ENCODE data around the gene HIF3A. TPM values are rescaled to one million over a fixed set of nuclear protein-coding genes. Genes with fewer than 3 reads are reported as not detected.

The HIF3A gene
- total RNA-seq, 4 donors from 2014 or later, result 3.8 to 52.8 (median 6.2) TPM

DNA sequence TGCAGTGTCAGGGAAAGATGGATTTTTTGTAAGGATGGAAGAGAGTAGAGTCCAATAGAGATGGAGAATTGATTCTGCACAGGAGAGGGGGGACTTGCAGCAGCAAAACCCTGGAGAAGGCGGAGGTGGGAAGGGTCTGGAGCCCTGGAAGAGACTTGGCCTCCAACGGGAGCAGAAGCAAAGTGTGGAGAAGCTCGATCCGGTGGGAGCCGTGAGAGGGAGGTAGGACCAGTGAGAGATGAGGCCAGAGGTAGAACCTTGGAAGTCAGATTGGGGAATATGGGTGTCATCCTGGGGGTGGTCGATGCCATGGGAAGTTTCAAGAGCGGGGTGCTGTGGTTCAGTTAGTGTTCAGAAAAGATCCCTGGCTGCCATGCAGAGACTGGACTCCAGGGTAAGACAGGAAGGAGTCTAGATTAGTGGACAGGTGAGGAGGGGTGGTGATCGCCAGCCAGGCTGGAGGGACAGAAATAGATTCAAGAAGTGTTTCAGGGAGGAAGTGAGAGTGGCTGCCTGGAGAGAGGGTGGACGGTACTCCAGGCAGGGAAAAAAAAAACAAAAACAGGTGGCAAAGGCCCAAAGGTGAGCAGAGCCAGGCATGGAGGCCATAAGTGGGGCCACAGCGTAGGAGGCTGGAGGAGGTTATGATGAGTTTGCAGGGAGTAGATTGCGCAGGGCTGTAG is 52.6 kb downstream of the HIF3A start:
- H3K36me3 ChIP-seq, result peaks cover 3 to 18% (median 8%) of the 10 kb centered on the region in 3 donors
- no peaks in the 10 kb centered on the region for H3K27me3 ChIP-seq
- intact Hi-C loops (cut with DNase I), result no loop called here

GRCh38 chr19:46350029-46350757 is 53.4 kb downstream of the HIF3A start:
- TF ChIP-seq, protein P1, sequence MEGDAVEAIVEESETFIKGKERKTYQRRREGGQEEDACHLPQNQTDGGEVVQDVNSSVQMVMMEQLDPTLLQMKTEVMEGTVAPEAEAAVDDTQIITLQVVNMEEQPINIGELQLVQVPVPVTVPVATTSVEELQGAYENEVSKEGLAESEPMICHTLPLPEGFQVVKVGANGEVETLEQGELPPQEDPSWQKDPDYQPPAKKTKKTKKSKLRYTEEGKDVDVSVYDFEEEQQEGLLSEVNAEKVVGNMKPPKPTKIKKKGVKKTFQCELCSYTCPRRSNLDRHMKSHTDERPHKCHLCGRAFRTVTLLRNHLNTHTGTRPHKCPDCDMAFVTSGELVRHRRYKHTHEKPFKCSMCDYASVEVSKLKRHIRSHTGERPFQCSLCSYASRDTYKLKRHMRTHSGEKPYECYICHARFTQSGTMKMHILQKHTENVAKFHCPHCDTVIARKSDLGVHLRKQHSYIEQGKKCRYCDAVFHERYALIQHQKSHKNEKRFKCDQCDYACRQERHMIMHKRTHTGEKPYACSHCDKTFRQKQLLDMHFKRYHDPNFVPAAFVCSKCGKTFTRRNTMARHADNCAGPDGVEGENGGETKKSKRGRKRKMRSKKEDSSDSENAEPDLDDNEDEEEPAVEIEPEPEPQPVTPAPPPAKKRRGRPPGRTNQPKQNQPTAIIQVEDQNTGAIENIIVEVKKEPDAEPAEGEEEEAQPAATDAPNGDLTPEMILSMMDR (IDR thresholded peaks at IDR 0.05), result no peak
- TF ChIP-seq POLR2A (IDR thresholded peaks at IDR 0.05), result no peak
- no peaks in the 10 kb centered on the region for H3K9me3 ChIP-seq
- WGBS, 2 donors, result 14 to 16% methylated on average over 5 to 7 of the region's 8 CpGs
- intact Hi-C loops (cut with DNase I), result no loop called here
- H3K27ac ChIP-seq, result peak overlapping the region; percentile 68 to 84 (median 76)
- peaks cover 36 to 81% (median 53%) of the 10 kb centered on the region in 3 donors for H3K4me1 ChIP-seq
- peak overlapping the region in 2 of 4 donors; percentile 5 to 40 for H3K4me3 ChIP-seq
- H3K27me3 ChIP-seq, result no peaks in the 10 kb centered on the region
- peaks cover 11 to 25% (median 13%) of the 10 kb centered on the region in 3 donors for H3K36me3 ChIP-seq
- no peak for DNase-seq

More for the DNA sequence above, 52.6 kb downstream of the HIF3A start:
- Histone ChIP-seq H3K27ac (peak overlapping the region; percentile 68 to 84 (median 76)), H3K4me3 (peak overlapping the region in 1 of 4 donors; percentile 40), H3K9me3 (no peaks in the 10 kb centered on the region), H3K4me1 (peaks cover 36 to 77% (median 53%) of the 10 kb centered on the region in 3 donors)
- TF ChIP-seq, protein P1 (IDR thresholded peaks at IDR 0.05), result no peak
- DNase-seq, result no peak
- 75 to 77% methylated on average over 11 of the region's 11 CpGs for WGBS, 2 donors

- no peaks in the 10 kb centered on the region for H3K9me3 ChIP-seq
- no peaks in the 10 kb centered on the region for H3K27me3 ChIP-seq
- peaks cover 13 to 31% (median 14%) of the 10 kb centered on the region in 3 donors for H3K36me3 ChIP-seq
- TF ChIP-seq POLR2A (IDR thresholded peaks at IDR 0.05), result no peak
- TF ChIP-seq, protein P1 (IDR thresholded peaks at IDR 0.05), result no peak
- DNase-seq, result no peak
- 12 to 17% methylated on average over 4 to 6 of the region's 8 CpGs for WGBS, 2 donors
- H3K4me1 ChIP-seq, result peaks cover 36 to 87% (median 53%) of the 10 kb centered on the region in 3 donors
- peak overlapping the region in 2 of 4 donors; percentile 0 to 40 for H3K4me3 ChIP-seq
- peak overlapping the region; percentile 68 to 84 (median 76) for H3K27ac ChIP-seq
- intact Hi-C loops (cut with DNase I), result no loop called here
These were observed 53.9 kb downstream of the HIF3A start for GRCh38 chr19:46350758-46351159.

GRCh38 chr19:46351241-46352041 is 54.6 kb downstream of the HIF3A start:
- 12 to 21% methylated on average over 11 of the region's 18 CpGs for WGBS, 2 donors
- peak overlapping the region in 3 of 4 donors; percentile 0 to 40 (median 1) for H3K4me3 ChIP-seq
- TF ChIP-seq, protein P1 (IDR thresholded peaks at IDR 0.05), result no peak
- no peak for TF ChIP-seq POLR2A (IDR thresholded peaks at IDR 0.05)
- DNase-seq, result no peak
- peaks cover 14 to 38% (median 19%) of the 10 kb centered on the region in 3 donors for H3K36me3 ChIP-seq
- peak overlapping the region; percentile 68 to 84 (median 76) for H3K27ac ChIP-seq
- H3K9me3 ChIP-seq, result no peaks in the 10 kb centered on the region
- H3K27me3 ChIP-seq, result no peaks in the 10 kb centered on the region
- H3K4me1 ChIP-seq, result peaks cover 40 to 84% (median 50%) of the 10 kb centered on the region in 3 donors
- intact Hi-C loops (cut with DNase I), result no loop called here

Measured in esophagus squamous epithelium (tissue), 5 donors.